ENCODE data around the gene WBP11.

GRCh38 chr12:14774074-14774905 lies 29.0 kb downstream of the WBP11 start:
- TF ChIP-seq CTCF (IDR thresholded peaks at IDR 0.05; ENCODE audit: low read depth, low read length) (no peak), EZH2phosphoT487 (IDR thresholded peaks at IDR 0.05; ENCODE audit: low read depth) (no peak)

All from OCI-LY3 (cell line).